Measurements from ENCODE around the gene IMMP1L.

DNA sequence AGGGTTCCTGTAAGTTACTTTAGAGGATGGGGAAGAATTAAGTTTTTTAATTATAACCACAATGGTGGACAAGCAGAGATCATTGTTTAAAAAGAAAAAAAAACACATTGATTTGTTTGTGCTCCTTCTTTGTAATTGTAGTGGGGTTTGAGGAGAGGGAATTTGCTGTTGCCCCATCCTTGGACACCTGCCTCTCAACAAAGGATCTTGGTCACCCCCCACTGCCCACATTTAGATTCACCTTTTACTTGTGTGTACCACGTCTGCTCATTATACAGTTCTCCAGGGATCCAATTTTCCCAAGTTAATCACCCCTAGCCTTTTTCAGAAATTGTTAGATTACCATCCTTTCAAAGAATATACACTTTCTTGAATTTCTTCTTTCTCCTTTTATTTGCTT, 86.7 kb downstream of the IMMP1L start:
- TF ChIP-seq SPI1 (IDR thresholded peaks at IDR 0.05; ENCODE audit: borderline replicate concordance, low read depth) = no peak
- TF ChIP-seq POLR2AphosphoS5 (IDR thresholded peaks at IDR 0.05; ENCODE audit: low read depth) = no peak
- no peak for TF ChIP-seq CTCF (IDR thresholded peaks at IDR 0.05; ENCODE audit: insufficient read depth, low read length)
- TF ChIP-seq GABPA (IDR thresholded peaks at IDR 0.05; ENCODE audit: low read depth) = no peak
